ENCODE measurements around the gene ARFGEF3.

GRCh38 chr6:138218449-138218848, 56.7 kb downstream of the ARFGEF3 start, which contains the start of gene PBOV1:
- TF ChIP-seq POLR2A (IDR thresholded peaks at IDR 0.05): no peak
- no peak for TF ChIP-seq CTCF (IDR thresholded peaks at IDR 0.05)
- no peak for TF ChIP-seq POLR2AphosphoS5 (IDR thresholded peaks at IDR 0.05)

Measured in breast epithelium (tissue), 3 donors.